OCI-LY7 (cell line): Measurements from ENCODE around the gene AURKAIP1.

Experiments used
- CTCF ChIP-seq: fragments of 200-600 bp; sonication (generic); conservative IDR thresholded peaks from 2 replicates; pipeline ENCODE4 v1.5.1; 2014; ENCODE audit warnings: mild to moderate bottlenecking, antibody characterized with exemption, low read length, moderate library complexity, mixed read lengths
- EZH2phosphoT487 ChIP-seq: fragments of 200-600 bp; sonication (generic); IDR thresholded peaks from 2 replicates; pipeline ENCODE4 v1.6.1; 2018; ENCODE audit warnings: low read depth, borderline replicate concordance, mild to moderate bottlenecking, mixed run types, antibody characterized with exemption, low read length, moderate library complexity, mixed read lengths

- no peak for TF ChIP-seq CTCF
- TF ChIP-seq EZH2phosphoT487: no peak
Observed at GRCh38 chr1:1354271-1355247, 20.4 kb downstream of the AURKAIP1 start.
